NB4 (cell line): Measurements from ENCODE around the gene NUP214.
"Not testable (repeated sequence)": the region's sequence is repeated elsewhere in the genome, so short reads cannot be mapped to it uniquely, and the experiment has no call there.

Experiments used
- DNase-seq: peaks from one replicate; pipeline ENCODE4 v3.0.0; 2010; ENCODE audit warnings: low read depth
- H3K4me3 ChIP-seq: one replicate; pipeline ENCODE4 v1.5.1; 2011; ENCODE audit warnings: mild to moderate bottlenecking, low read depth, low read length, moderate library complexity
- MYC ChIP-seq: IDR thresholded peaks from 2 replicates; pipeline ENCODE4 v1.6.1; 2011; ENCODE audit warnings: low read depth, low read length
- POLR2A ChIP-seq: IDR thresholded peaks from 2 replicates; pipeline ENCODE4 v1.6.1; 2011; ENCODE audit warnings: mild to moderate bottlenecking; ENCODE audit not compliant: insufficient read length; ENCODE audit errors: extremely low read depth
- TF ChIP-seq, protein P1 (sequence below): IDR thresholded peaks from one replicate; pipeline ENCODE4 v1.5.1; 2012; ENCODE audit warnings: low read depth, low read length
- TF ChIP-seq, protein P2 (sequence below): IDR thresholded peaks from 2 replicates; pipeline ENCODE4 v1.6.1; 2011; ENCODE audit warnings: low read depth, low read length

Gene NUP214

DNA sequence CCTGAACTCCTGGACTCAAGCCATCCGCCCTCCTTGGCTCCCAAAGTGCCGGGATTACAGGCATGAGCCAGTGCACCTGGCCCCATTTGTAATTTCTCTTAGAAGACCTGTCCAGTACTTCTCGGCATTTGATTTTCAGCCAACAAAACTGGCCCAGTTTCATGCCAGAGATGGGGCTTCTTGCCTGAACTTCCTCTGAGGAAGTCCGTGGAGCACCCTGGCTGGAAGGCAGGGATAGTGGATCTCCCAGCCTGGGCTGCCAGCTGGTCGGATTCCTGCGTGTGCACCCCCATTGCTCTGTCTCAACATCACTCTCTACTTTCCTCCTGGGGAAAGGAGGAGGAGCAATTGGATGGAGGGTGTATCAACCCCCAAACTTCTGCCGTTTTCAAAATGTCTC, 111.9 kb downstream of the NUP214 start:
- TF ChIP-seq POLR2A, result no peak
- TF ChIP-seq MYC, result no peak
- TF ChIP-seq, protein P1, sequence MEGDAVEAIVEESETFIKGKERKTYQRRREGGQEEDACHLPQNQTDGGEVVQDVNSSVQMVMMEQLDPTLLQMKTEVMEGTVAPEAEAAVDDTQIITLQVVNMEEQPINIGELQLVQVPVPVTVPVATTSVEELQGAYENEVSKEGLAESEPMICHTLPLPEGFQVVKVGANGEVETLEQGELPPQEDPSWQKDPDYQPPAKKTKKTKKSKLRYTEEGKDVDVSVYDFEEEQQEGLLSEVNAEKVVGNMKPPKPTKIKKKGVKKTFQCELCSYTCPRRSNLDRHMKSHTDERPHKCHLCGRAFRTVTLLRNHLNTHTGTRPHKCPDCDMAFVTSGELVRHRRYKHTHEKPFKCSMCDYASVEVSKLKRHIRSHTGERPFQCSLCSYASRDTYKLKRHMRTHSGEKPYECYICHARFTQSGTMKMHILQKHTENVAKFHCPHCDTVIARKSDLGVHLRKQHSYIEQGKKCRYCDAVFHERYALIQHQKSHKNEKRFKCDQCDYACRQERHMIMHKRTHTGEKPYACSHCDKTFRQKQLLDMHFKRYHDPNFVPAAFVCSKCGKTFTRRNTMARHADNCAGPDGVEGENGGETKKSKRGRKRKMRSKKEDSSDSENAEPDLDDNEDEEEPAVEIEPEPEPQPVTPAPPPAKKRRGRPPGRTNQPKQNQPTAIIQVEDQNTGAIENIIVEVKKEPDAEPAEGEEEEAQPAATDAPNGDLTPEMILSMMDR, result no peak
- H3K4me3 ChIP-seq, result no peak overlapping the region

DNA sequence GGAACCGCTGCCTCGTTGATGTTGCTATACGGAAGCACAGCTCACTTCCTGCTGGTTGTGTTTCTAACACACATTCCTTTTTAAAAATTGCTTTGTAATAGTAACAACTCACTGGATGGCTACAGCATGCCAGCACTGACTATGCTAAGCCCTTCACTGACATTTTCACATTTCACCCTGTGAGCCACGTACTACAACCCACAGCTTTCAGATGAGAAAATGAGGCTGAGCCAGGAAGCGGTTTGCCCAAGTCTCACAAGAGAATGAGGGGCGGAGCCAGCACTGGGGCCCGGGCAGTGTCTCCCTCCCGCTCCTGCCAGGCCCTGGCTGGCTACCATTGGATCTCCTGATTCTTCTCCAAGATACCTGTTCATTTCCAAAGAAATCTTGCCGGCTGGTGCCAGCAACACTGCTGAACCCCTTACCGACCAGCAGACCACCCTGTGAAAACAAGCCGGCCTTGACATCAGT, 112.6 kb downstream of the NUP214 start:
- TF ChIP-seq, protein P2, sequence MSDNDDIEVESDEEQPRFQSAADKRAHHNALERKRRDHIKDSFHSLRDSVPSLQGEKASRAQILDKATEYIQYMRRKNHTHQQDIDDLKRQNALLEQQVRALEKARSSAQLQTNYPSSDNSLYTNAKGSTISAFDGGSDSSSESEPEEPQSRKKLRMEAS, result no peak; the same call in 1 of the 2 replicates
- TF ChIP-seq MYC (no peak), POLR2A (peak; percentile 53)
- TF ChIP-seq, protein P1, result no peak
- no peak overlapping the region for H3K4me3 ChIP-seq
- peak; percentile 82 for DNase-seq

More for the DNA sequence above, 111.9 kb downstream of the NUP214 start:
- no peak for DNase-seq

DNA sequence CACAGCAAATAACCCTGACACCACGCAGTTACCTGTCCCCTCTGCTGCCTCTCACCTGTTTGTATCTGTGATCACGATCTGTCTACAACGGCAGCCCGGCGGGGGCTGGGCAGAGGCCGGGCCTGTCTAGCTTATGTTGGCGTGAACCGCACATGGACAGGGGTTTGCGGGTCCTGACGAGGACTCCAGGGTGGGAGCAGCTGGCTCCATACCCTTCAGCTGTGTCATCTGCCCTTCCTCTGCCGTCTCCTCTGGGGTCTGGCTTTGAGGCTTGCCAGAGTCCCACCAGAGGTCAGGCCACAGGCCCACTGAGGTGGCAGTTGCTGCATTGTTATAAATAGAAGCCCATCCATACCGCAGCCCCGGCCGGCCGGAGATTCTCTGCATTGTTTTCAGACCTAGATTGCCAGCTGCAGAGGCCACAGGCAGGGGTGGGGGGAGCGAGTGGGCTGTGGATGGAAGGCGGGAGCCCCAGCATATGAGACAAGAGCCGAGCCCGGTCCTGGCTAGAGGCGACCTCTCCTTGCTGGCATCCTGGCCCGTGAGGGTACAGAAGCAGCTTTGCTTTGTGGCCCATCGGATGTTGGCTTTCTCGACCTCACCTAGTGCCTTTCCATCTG, 113.1 kb downstream of the NUP214 start:
- DNase-seq, result no peak
- H3K4me3 ChIP-seq, result no peak overlapping the region
- TF ChIP-seq MYC (no peak), POLR2A (no peak)
- TF ChIP-seq, protein P2, result no peak
- TF ChIP-seq, protein P1, result no peak

DNA sequence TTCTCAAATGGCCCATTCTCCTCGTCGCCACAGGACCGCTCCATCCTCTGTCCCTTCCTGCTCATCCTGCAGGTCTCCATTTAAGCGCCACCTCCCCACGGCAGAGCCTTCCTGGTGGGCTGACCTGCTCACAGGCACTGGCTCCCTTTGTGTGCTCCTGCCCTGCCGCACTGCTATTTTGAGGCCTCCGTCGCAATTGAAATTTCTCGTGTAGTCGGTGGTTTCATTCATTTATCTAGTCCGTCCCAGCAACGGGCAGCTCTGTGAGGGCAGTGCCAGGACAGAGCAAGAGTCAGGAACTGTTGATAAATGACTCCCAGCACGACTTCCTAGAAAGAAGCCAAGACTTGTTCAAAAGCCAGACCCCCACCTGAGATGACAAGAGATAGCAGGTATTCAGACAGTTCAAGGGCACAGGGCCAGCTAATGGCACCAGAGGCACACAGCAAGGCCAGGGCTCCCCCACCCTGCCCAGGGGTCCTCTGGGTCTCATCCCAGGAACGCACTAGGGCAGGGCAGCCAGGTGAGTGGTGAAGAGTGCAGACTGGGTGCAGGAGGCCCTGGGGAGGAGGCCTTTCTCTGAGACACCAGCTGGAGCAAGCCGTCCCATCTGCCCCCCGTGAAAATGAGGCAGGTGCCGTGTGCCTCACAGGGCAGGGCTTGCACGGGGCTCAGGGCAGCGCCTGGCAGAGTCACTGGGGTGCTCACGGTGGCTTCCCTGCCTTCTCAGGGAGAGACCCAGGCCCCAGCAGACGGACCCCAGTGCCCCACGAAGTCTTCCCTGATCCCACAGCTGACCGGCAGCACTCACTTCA, 114.0 kb downstream of the NUP214 start:
- TF ChIP-seq, protein P1, result no peak
- no peak for TF ChIP-seq MYC
- TF ChIP-seq, protein P2, result no peak
- TF ChIP-seq POLR2A, result no peak
- H3K4me3 ChIP-seq, result no peak overlapping the region
- DNase-seq, result no peak

DNA sequence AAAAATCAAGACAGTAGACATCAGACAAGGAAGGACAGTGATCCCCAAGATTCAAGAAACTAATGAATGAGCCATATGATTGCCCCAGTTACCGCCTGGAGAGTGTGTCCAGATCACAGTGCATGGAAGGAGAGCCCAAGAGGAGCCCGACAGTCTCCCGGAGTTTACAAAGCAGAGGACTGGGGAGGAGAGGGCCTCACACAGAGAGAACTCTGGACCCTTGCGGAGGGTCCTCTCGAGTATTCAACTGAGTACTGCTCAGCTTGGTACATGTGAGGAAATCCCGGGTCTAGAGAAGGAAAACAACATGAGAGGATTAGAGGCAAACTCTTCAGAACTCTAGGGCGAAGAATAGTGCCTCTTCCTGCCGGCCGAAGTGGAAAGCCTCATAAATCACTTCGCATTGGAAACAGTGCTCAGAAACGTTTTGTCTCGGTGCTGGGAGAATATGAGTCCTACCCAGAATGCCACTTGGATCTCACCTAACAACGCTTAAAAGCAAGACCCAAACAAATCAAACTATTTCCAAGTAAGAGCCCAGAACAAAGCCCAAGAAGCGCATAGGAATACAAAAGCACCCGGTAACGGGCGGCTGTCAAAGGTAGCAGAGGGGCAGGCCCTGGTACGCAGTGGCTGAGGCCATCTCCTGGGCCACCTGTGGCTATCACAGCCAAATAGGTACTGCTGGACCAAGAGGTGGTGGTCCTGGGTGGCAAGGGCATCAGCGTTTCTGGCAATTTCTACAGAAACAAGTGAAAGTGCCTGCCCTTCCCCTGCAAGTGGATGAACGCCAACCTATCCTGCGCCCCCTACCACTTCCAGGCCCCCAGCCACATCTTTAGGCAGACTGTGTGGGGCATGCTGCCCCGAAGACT, 114.9 kb downstream of the NUP214 start:
- TF ChIP-seq POLR2A (no peak), MYC (no peak)
- TF ChIP-seq, protein P2, result no peak
- TF ChIP-seq, protein P1, result no peak
- H3K4me3 ChIP-seq, result no peak overlapping the region
- no peak for DNase-seq

DNA sequence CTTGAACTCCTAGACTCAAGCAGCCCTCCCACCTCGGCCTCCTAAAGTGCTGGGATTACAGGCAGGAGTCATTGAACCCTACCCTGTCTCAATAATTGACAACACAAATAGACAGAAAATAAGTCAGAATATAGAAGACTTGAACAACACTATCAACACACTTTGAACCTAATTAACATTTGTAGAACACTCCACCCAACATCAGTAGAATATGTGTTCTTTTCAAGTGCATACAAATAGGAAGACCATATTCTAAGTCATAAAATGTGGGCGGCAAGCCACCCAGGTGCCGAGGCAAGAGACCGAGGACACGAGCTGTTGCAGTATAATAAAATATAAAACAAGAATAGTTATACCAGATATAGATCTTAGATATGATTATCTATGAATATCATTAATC, 118.9 kb downstream of the NUP214 start:
- H3K4me3 ChIP-seq, DNase-seq: not testable (repeated sequence)
